LNCaP clone FGC (cell line): Measurements from ENCODE around the gene FUBP1.
A peak's percentile ranks its signal among the peaks of the same experiment; 100 is the strongest.
"Not testable (repeated sequence)": the region's sequence is repeated elsewhere in the genome, so short reads cannot be mapped to it uniquely, and the experiment has no call there.

Experiments used
- DNase-seq: peaks from one replicate; pipeline ENCODE4 v3.0.0-alpha.2; 2011; ENCODE audit warnings: low read depth
- H3K4me3 ChIP-seq: 2 replicates; pipeline ENCODE4 v1.5.1; 2011; ENCODE audit warnings: mild to moderate bottlenecking, low read depth, low read length, control low read depth
- CTCF ChIP-seq: IDR thresholded peaks from 2 replicates; pipeline ENCODE4 v1.5.1; 2012; ENCODE audit warnings: mild to moderate bottlenecking; ENCODE audit not compliant: control insufficient read depth, insufficient read depth; ENCODE audit errors: extremely low read depth

The FUBP1 gene

GRCh38 chr1:77978969-77979876, at the start of gene FUBP1:
FUBP1 (minus strand) TSS chr1:77979072; CDS start chr1:77979004, 68 bp downstream.
- TF ChIP-seq CTCF: peak; percentile 72
- H3K4me3 ChIP-seq: peak within 1 kb of the TSS; percentile 82
- DNase-seq: peak; percentile 98

GRCh38 chr1:78021134-78021533, 42.3 kb upstream of the FUBP1 start:
- not testable (repeated sequence) for H3K4me3 ChIP-seq, DNase-seq

GRCh38 chr1:78019024-78019423, 40.2 kb upstream of the FUBP1 start:
- DNase-seq: no peak
- TF ChIP-seq CTCF: no peak
- no peak overlapping the region for H3K4me3 ChIP-seq

DNA sequence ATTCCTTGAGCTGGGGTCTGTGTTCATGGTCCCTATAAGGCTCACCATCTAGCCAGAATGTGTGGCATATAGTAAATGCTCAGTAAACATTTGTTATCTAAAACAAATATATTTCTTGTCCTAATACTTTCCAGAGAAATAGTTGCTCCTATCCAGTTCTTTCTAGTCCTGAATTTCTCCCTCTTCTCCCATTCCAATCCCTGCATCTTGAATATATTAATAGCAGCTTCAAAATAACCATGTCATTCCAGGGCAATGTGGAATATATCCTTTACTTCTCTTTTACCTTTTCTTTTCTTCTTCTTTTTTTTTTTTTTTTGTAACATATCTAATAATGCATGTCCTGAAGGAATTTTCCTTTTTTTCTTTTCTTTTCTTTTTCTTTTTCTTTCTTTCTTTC, 36.3 kb upstream of the FUBP1 start:
- H3K4me3 ChIP-seq: no peak overlapping the region
- TF ChIP-seq CTCF: no peak
- DNase-seq: no peak

- no peak for TF ChIP-seq CTCF
- DNase-seq: no peak
- no peak overlapping the region for H3K4me3 ChIP-seq
These were observed 32.2 kb upstream of the FUBP1 start for GRCh38 chr1:78011050-78011449.

DNA sequence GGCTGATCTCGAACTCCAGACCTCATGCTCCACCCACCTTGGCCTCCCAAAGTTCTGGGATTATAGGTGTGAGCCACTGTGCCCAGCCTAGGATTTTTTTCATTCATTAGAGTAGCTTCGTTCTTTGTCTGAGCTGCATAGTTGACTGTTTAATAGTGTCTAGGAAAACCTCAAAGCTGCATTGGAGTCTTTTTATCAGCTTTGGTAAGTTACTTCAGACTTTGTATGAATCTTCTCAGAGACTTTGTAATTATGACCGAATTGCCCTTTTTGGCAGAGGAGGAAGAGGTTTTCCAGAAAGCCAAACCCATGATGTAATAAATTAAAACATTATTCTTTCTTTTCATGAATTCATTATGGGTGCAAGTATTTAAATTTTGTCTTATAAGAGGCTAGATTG, 31.0 kb upstream of the FUBP1 start:
- H3K4me3 ChIP-seq: no peak overlapping the region
- no peak for DNase-seq
- TF ChIP-seq CTCF: no peak

- H3K4me3 ChIP-seq: no peak overlapping the region
These were observed 30.4 kb upstream of the FUBP1 start for GRCh38 chr1:78009276-78009675.

More at GRCh38 chr1:78009276-78009675, 30.4 kb upstream of the FUBP1 start:
- DNase-seq: no peak
- no peak for TF ChIP-seq CTCF
